Measurements from ENCODE around the gene RALGAPA1.
"Not testable (repeated sequence)": the region's sequence is repeated elsewhere in the genome, so short reads cannot be mapped to it uniquely, and the experiment has no call there.

RALGAPA1 gene

DNA sequence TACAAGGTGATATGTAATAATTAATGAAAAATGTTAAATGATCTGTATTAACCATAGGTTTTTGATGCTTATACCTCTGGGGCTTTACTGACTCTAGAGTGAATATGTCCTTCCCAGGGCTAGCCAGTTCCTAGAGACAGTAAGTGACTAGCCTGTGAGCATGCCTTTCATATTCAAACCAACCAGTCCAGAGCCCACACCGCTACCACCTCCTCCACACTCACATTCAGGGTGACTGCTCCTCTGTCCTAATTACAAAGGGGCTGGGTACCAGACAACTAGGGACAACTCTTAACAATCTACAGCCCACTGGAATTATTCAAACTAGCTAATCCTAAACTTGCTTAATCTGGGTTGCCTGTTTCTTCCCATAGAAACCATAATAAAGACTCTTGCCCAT is 49.0 kb downstream of the RALGAPA1 start:
- Histone ChIP-seq H3K4me1 (ENCODE audit: control insufficient read depth, insufficient read depth, low read length) (no peaks in the 10 kb centered on the region), H3K9me3 (ENCODE audit: control insufficient read depth in 2 of 2, low read length in 2 of 2) (no peaks in the 10 kb centered on the region), H3K36me3 (ENCODE audit: control insufficient read depth in 2 of 2, insufficient read depth in 2 of 2, low read length in 2 of 2) (peaks cover 3 to 16% of the 10 kb centered on the region in 2 donors), H3K9ac (ENCODE audit: low read length in 2 of 2) (no peak overlapping the region), H3K27ac (ENCODE audit: low read length) (no peak overlapping the region), H3K4me3 (ENCODE audit: low read length in 2 of 2) (no peak overlapping the region), H3K27me3 (ENCODE audit: control insufficient read depth in 1 of 2, insufficient read depth in 2 of 2, low read length in 2 of 2) (no peaks in the 10 kb centered on the region)

DNA sequence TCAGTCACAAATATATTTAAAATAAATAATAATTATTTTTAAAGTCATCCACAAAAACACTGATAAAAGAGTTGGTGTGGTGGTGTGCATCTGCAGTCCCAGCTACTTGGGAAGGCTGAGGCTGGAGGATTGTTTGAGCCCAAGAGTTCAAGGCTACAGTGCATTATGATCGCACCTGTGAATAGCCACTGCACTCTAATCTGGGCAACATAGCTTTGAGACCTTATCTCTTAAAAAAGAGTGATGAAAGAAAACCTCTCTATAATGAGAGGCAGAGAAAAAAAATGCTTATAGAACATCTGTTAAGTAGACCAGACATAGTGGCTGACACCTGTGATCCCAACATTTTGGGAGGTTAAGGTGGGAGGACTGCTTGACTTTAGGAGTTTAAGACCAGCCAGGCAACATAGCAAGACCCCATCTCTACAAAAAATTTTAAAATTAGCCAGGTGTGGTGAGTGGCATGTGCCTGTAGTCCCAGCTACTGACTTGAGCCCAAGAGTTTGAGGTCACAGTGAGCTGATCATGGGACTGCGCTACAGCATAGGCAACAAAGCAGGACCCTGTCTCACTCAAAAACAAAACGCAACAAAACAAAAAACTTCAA is 50.5 kb downstream of the RALGAPA1 start:
- Histone ChIP-seq H3K36me3 (ENCODE audit: control insufficient read depth in 2 of 2, insufficient read depth in 2 of 2, low read length in 2 of 2) (peaks cover 3 to 23% of the 10 kb centered on the region in 2 donors), H3K27me3 (ENCODE audit: control insufficient read depth in 1 of 2, insufficient read depth in 2 of 2, low read length in 2 of 2) (no peaks in the 10 kb centered on the region), H3K9me3 (ENCODE audit: control insufficient read depth in 2 of 2, low read length in 2 of 2) (no peaks in the 10 kb centered on the region), H3K9ac (ENCODE audit: low read length in 2 of 2) (no peak overlapping the region), H3K27ac (ENCODE audit: low read length) (no peak overlapping the region), H3K4me3 (ENCODE audit: low read length in 2 of 2) (no peak overlapping the region), H3K4me1 (ENCODE audit: control insufficient read depth, insufficient read depth, low read length) (no peaks in the 10 kb centered on the region)

DNA sequence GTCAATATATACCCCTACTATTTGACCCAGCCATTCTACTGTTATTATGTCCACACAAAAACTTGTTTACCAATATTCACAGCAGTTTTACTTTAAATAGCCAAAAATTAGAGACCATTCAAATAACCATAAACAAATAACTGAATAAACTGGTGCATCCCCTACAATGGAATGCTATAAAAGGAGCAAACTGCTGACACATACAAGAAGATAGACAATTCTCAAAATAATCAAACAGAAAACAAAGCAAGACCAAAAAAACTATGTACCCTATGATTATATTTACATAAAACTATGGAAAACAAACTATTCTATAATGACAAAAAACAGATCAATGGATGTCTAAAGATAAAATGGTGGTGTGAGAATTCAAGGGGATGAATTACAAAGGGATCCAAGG is 54.4 kb downstream of the RALGAPA1 start:
- Histone ChIP-seq H3K27me3 (ENCODE audit: control insufficient read depth in 1 of 2, insufficient read depth in 2 of 2, low read length in 2 of 2) (no peaks in the 10 kb centered on the region), H3K9ac (ENCODE audit: low read length in 2 of 2) (no peak overlapping the region), H3K27ac (ENCODE audit: low read length) (no peak overlapping the region), H3K36me3 (ENCODE audit: control insufficient read depth in 2 of 2, insufficient read depth in 2 of 2, low read length in 2 of 2) (peaks cover 5 to 29% of the 10 kb centered on the region in 2 donors), H3K9me3 (ENCODE audit: control insufficient read depth in 2 of 2, low read length in 2 of 2) (no peaks in the 10 kb centered on the region), H3K4me3 (ENCODE audit: low read length in 2 of 2) (no peak overlapping the region), H3K4me1 (ENCODE audit: control insufficient read depth, insufficient read depth, low read length) (no peaks in the 10 kb centered on the region)

DNA sequence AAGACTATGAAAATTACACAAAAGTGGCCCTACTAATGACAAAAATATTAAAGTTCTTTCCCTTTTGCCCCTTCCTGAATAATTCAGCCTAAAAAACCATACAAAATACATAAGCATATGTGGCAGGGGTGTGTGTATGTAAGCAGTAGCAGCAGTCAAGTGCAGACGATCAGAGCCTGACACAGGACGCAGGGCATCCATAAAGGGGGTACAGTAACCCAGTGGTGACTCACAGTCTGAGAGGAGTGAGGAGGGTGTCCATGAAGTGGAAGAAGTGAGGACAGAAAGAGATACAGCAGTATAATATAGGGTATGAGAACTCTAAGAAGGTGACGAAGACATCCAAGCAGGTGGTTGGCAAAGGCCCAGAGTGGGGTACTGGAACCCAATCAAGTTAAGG is 56.7 kb downstream of the RALGAPA1 start:
- Histone ChIP-seq H3K4me1 (ENCODE audit: control insufficient read depth, insufficient read depth, low read length) (no peaks in the 10 kb centered on the region), H3K4me3 (ENCODE audit: low read length in 2 of 2) (no peak overlapping the region), H3K36me3 (ENCODE audit: control insufficient read depth in 2 of 2, insufficient read depth in 2 of 2, low read length in 2 of 2) (peaks cover 7 to 29% of the 10 kb centered on the region in 2 donors), H3K27me3 (ENCODE audit: control insufficient read depth in 1 of 2, insufficient read depth in 2 of 2, low read length in 2 of 2) (no peaks in the 10 kb centered on the region), H3K27ac (ENCODE audit: low read length) (no peak overlapping the region), H3K9me3 (ENCODE audit: control insufficient read depth in 2 of 2, low read length in 2 of 2) (no peaks in the 10 kb centered on the region), H3K9ac (ENCODE audit: low read length in 2 of 2) (no peak overlapping the region)

DNA sequence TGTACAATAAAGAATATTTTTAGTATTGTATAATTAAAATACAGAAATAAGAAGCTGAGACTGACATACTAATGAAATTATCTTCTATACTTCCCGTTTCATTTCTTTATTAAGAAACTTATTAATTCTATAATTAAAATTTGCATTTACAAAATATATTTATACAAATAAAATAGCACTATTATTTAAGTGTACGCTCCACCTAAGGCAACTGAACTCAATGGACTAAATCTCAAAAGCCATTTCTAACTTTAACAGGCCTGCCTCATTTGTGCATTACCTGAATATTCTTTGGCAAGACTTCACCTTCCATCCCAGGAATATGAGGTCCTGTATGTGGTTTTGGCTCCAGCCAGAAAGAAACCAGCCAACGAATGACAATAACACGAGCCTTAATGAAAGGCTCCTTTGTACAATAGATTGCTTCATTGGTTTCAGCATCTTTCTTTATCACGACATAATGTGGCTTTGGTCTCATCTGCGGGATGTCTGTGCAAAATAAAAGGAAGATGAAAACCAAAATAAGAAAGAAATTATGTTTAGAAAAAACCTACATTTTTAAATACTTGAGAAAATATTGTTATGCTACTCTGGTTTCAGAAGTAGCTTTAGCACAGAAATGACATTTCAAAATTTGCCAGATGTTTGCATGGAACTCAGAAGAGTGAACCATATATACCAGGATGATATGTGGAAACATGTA is 58.7 kb downstream of the RALGAPA1 start:
- Histone ChIP-seq H3K27ac (ENCODE audit: low read length) (no peak overlapping the region), H3K4me1 (ENCODE audit: control insufficient read depth, insufficient read depth, low read length) (no peaks in the 10 kb centered on the region), H3K27me3 (ENCODE audit: control insufficient read depth in 1 of 2, insufficient read depth in 2 of 2, low read length in 2 of 2) (no peaks in the 10 kb centered on the region), H3K36me3 (ENCODE audit: control insufficient read depth in 2 of 2, insufficient read depth in 2 of 2, low read length in 2 of 2) (peaks cover 8 to 20% of the 10 kb centered on the region in 2 donors), H3K9ac (ENCODE audit: low read length in 2 of 2) (no peak overlapping the region), H3K9me3 (ENCODE audit: control insufficient read depth in 2 of 2, low read length in 2 of 2) (no peaks in the 10 kb centered on the region), H3K4me3 (ENCODE audit: low read length in 2 of 2) (no peak overlapping the region)

DNA sequence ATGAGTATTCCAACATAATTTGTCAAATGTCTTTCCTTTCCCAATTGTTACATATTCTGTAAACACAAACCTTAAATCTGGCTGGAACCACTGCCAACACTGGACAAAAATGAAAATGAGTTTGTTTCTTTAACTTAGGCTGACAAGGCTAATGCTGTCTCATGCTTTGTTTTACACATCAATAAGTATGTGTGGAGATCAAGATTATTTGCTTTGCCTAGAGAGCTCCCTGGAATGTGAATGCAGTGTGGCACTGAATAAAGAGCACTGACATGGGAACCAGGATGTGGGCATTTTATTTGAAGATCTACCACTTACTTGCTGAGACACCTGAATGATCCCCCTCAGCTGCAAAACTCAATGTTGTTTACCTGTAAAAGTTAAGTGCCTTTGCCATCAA is 61.7 kb downstream of the RALGAPA1 start:
- no peak overlapping the region for H3K9ac ChIP-seq (ENCODE audit: low read length in 2 of 2)
- H3K27me3 ChIP-seq (ENCODE audit: control insufficient read depth in 1 of 2, insufficient read depth in 2 of 2, low read length in 2 of 2): no peaks in the 10 kb centered on the region
- no peaks in the 10 kb centered on the region for H3K9me3 ChIP-seq (ENCODE audit: control insufficient read depth in 2 of 2, low read length in 2 of 2)
- H3K4me1 ChIP-seq (ENCODE audit: control insufficient read depth, insufficient read depth, low read length): no peaks in the 10 kb centered on the region
- peaks cover 6 to 7% of the 10 kb centered on the region in 2 donors for H3K36me3 ChIP-seq (ENCODE audit: control insufficient read depth in 2 of 2, insufficient read depth in 2 of 2, low read length in 2 of 2)
- H3K27ac ChIP-seq (ENCODE audit: low read length): no peak overlapping the region
- no peak overlapping the region for H3K4me3 ChIP-seq (ENCODE audit: low read length in 2 of 2)

DNA sequence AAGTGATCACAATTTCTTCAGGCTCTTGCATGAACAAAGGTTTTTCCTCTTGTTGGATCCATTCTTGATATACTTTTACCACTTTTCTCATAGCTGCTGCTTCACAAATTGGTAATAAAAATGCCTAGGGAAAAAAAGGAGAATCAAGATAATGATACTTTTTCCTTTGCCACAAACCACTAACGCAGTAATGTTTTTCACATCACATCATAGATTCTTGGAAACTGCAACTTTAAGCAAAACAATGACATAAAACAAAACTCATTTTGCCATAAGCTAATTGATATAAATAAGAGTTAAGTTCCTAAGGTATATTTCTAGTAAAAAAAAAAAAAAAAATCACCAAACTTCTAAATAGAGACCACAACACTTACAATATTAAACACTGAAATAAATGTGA is 66.7 kb downstream of the RALGAPA1 start:
- Histone ChIP-seq H3K36me3 (ENCODE audit: control insufficient read depth in 2 of 2, insufficient read depth in 2 of 2, low read length in 2 of 2) (peaks cover 3 to 13% of the 10 kb centered on the region in 2 donors), H3K27ac (ENCODE audit: low read length) (no peak overlapping the region), H3K27me3 (ENCODE audit: control insufficient read depth in 1 of 2, insufficient read depth in 2 of 2, low read length in 2 of 2) (no peaks in the 10 kb centered on the region), H3K4me3 (ENCODE audit: low read length in 2 of 2) (no peak overlapping the region), H3K9ac (ENCODE audit: low read length in 2 of 2) (no peak overlapping the region), H3K9me3 (ENCODE audit: control insufficient read depth in 2 of 2, low read length in 2 of 2) (no peaks in the 10 kb centered on the region), H3K4me1 (ENCODE audit: control insufficient read depth, insufficient read depth, low read length) (no peaks in the 10 kb centered on the region)

DNA sequence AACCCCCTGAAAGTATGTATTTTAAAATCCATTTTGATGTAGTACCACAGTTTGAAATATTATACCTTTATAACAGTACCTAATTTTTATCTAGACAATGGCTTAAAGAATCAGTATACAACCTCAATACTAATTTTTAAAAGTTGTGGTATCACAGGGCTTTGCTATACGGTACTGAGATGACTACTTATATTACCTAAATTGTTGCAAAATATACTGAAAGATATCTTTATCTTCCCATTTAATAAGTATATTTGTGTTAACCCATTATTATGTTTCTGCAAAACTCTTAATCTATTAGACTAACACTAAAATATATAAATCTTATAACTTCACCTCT is 67.1 kb downstream of the RALGAPA1 start:
- peaks cover 2 to 13% of the 10 kb centered on the region in 2 donors for H3K36me3 ChIP-seq (ENCODE audit: control insufficient read depth in 2 of 2, insufficient read depth in 2 of 2, low read length in 2 of 2)
- no peak overlapping the region for H3K4me3 ChIP-seq (ENCODE audit: low read length in 2 of 2)
- H3K27ac ChIP-seq (ENCODE audit: low read length): no peak overlapping the region
- H3K9me3 ChIP-seq (ENCODE audit: control insufficient read depth in 2 of 2, low read length in 2 of 2): no peaks in the 10 kb centered on the region
- H3K27me3 ChIP-seq (ENCODE audit: control insufficient read depth in 1 of 2, insufficient read depth in 2 of 2, low read length in 2 of 2): no peaks in the 10 kb centered on the region
- no peak overlapping the region for H3K9ac ChIP-seq (ENCODE audit: low read length in 2 of 2)
- no peaks in the 10 kb centered on the region for H3K4me1 ChIP-seq (ENCODE audit: control insufficient read depth, insufficient read depth, low read length)

DNA sequence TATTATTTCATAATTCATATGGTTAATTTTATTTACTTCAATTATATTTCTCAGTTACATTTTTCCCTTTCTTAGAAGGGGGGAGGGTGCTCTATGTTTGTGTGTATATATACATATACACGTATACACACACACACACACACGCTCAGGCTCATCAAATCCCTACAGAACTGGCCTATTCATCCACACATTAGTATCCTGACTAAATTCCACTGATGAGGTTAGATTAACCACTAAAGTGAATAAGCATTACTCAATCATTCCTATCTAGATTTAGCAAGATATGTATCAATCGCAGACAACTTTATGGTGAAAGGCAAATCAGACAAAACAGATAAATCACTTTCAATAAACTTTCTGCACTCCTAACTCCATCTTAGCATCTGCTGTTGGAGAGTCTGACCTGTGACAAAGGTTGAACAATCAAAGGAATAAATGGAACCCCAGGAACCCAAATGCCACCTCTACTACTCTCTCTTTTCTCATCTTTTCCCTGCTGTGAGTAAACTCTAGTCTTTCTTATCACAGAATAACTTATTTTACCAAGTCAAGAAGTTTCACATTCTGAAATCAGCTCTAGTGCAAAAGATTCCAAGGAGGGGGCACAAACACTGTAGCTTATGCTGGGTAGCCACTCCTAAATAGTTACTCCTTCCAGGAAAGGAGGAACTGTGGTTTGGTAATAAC is 67.6 kb downstream of the RALGAPA1 start:
- Histone ChIP-seq H3K27me3 (ENCODE audit: control insufficient read depth in 1 of 2, insufficient read depth in 2 of 2, low read length in 2 of 2) (no peaks in the 10 kb centered on the region), H3K4me3 (ENCODE audit: low read length in 2 of 2) (no peak overlapping the region), H3K4me1 (ENCODE audit: control insufficient read depth, insufficient read depth, low read length) (no peaks in the 10 kb centered on the region), H3K27ac (ENCODE audit: low read length) (no peak overlapping the region), H3K9me3 (ENCODE audit: control insufficient read depth in 2 of 2, low read length in 2 of 2) (no peaks in the 10 kb centered on the region), H3K36me3 (ENCODE audit: control insufficient read depth in 2 of 2, insufficient read depth in 2 of 2, low read length in 2 of 2) (peaks cover 2 to 13% of the 10 kb centered on the region in 2 donors), H3K9ac (ENCODE audit: low read length in 2 of 2) (no peak overlapping the region)

DNA sequence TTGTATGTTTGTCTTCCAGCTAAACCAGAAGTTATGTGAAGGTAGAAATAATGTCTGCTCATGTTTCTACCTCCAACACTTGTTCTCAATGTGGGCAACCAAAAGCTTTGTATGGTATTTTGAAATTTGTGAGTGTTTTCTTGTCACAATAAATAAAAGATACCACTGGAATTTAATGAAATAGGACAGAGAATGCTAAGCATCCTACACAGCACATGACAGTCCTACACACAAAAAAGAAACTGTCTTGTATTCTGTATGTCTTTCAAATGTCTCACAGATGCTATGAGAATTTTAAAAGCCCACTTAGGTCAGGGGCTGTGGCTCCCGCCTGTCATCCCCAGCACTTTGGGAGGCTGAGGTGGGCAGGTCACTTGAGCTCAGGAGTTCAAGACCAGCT is 68.9 kb downstream of the RALGAPA1 start:
- no peak overlapping the region for H3K4me3 ChIP-seq (ENCODE audit: low read length in 2 of 2)
- no peaks in the 10 kb centered on the region for H3K27me3 ChIP-seq (ENCODE audit: control insufficient read depth in 1 of 2, insufficient read depth in 2 of 2, low read length in 2 of 2)
- H3K9ac ChIP-seq (ENCODE audit: low read length in 2 of 2): no peak overlapping the region
- no peaks in the 10 kb centered on the region for H3K4me1 ChIP-seq (ENCODE audit: control insufficient read depth, insufficient read depth, low read length)
- H3K27ac ChIP-seq (ENCODE audit: low read length): no peak overlapping the region
- peaks cover 2 to 20% of the 10 kb centered on the region in 2 donors for H3K36me3 ChIP-seq (ENCODE audit: control insufficient read depth in 2 of 2, insufficient read depth in 2 of 2, low read length in 2 of 2)
- no peaks in the 10 kb centered on the region for H3K9me3 ChIP-seq (ENCODE audit: control insufficient read depth in 2 of 2, low read length in 2 of 2)

DNA sequence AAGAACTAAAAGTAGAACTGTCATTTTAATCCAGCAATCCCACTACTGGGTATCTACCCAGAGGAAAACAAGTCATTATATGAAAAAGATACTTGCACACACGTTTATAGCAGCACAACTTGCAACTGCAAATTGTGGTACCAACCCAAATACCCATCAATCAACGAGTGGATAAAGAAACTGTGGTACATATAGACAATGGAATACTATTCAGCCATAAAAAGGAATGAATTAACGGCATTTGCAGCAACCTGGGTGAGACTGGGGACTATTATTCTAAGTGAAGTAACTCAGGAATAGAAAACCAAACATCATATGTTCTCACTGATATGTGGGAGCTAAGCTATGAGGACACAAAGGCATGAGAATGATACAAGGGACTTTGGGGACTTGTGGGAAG is 73.9 kb downstream of the RALGAPA1 start:
- H3K4me3 ChIP-seq (ENCODE audit: low read length in 2 of 2); H3K4me1 ChIP-seq (ENCODE audit: control insufficient read depth, insufficient read depth, low read length); H3K9me3 ChIP-seq (ENCODE audit: control insufficient read depth in 2 of 2, low read length in 2 of 2); H3K27me3 ChIP-seq (ENCODE audit: control insufficient read depth in 1 of 2, insufficient read depth in 2 of 2, low read length in 2 of 2); H3K9ac ChIP-seq (ENCODE audit: low read length in 2 of 2); H3K27ac ChIP-seq (ENCODE audit: low read length): not testable (repeated sequence)
- peaks cover 0 to 11% of the 10 kb centered on the region in 2 donors for H3K36me3 ChIP-seq (ENCODE audit: control insufficient read depth in 2 of 2, insufficient read depth in 2 of 2, low read length in 2 of 2)
